ENCODE measurements around the gene CAMK1D. TPM values are rescaled to one million over a fixed set of nuclear protein-coding genes. Genes with fewer than 3 reads are reported as not detected.

CAMK1D gene
- total and polyA plus RNA-seq, 2 of the 4 experiments (the other 2 are of a cell fraction), result 5.0 to 5.3 TPM

DNA sequence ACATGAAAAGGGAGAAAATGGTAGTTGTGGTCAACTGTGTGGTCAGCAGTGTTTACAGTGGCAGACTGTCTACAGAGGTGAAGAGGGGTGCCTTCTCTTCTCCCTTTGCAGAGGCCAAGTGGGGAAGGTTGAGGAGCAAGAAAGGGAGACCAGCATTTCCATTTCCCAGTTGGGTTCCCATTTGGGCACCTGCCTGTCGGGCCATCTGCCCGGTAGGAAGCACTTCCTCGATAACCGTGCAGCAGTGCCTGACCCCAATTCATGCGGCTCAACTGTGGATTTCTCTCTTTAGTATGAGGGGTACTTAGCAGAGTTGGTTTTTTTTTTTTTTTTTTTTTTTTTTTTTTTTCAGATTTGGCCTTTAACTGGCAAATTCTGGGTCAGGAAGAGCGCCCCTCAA lies 525.2 kb downstream of the CAMK1D start:
- no peaks in the 10 kb centered on the region for H4K20me1 ChIP-seq (ENCODE audit: insufficient read depth, low read length)
- H3K9me1 ChIP-seq (ENCODE audit: insufficient read depth, low read length), result no peaks in the 10 kb centered on the region
- no TSS peak for BruUV-seq (replicated peaks)
- dilution Hi-C loops (cut with HindIII; ENCODE audit: low sequenced_read_pairs, unreplicated experiment) (no loop called here), in situ Hi-C loops (cut with MboI; ENCODE audit: low sequenced_read_pairs) (no loop called here), intact Hi-C loops (cut with micrococcal nuclease) (no loop called here)
- H3K36me3 ChIP-seq (ENCODE audit: control insufficient read depth, insufficient read depth, low read length), result no peaks in the 10 kb centered on the region
- no peak overlapping the region for H2BK5ac ChIP-seq (ENCODE audit: low read depth, low read length, poor library complexity, severe bottlenecking)
- H2AFZ ChIP-seq (replicated peaks; ENCODE audit: low read length, poor library complexity), result no peak overlapping the region
- no peak for DNase-seq
- H3K4me1 ChIP-seq (ENCODE audit: control insufficient read depth, insufficient read depth, low read length), result peaks cover 2% of the 10 kb centered on the region; the same call in 1 of the 2 replicates
- no CpG with 5 or more reads among the region's 6 CpGs for WGBS, 2 experiments (ENCODE audit: extremely low coverage in 2 of 2, insufficient read length in 1 of 2)
- H2BK15ac ChIP-seq (ENCODE audit: low read depth, low read length), result no peak overlapping the region
- no peak overlapping the region for H3K14ac ChIP-seq (replicated peaks; ENCODE audit: low read depth, low read length)
- H3K79me1 ChIP-seq (ENCODE audit: low read depth in 1 of 2, low read length in 2 of 2), result no peaks in the 10 kb centered on the region
- no peak overlapping the region for H2BK20ac ChIP-seq (ENCODE audit: low read depth, low read length)
- no peak overlapping the region for H3K56ac ChIP-seq (ENCODE audit: extremely low read depth, insufficient read depth, low read length)
- no peak overlapping the region for H3K4me2 ChIP-seq (ENCODE audit: low read depth, low read length)
- peaks cover 3% of the 10 kb centered on the region; the same call in 1 of the 2 replicates for H3K9me3 ChIP-seq (ENCODE audit: control insufficient read depth, insufficient read depth, low read length)
- CTCF ChIA-PET, result no interaction called here
- H3K27ac ChIP-seq (ENCODE audit: insufficient read depth, low read length), result no peak overlapping the region
- no peak overlapping the region for H2AK5ac ChIP-seq (ENCODE audit: low read depth, low read length)
- H3K4ac ChIP-seq (ENCODE audit: low read depth, low read length), result no peak overlapping the region
- no peak overlapping the region for H4K91ac ChIP-seq (ENCODE audit: insufficient read depth, low read depth, low read length)
- H2BK120ac ChIP-seq (ENCODE audit: low read depth, low read length), result no peak overlapping the region
- POLR2A ChIA-PET (ENCODE audit: unreplicated experiment), result no interaction called here
- H4K8ac ChIP-seq (ENCODE audit: low read depth in 2 of 2, low read length in 2 of 2), result no peak overlapping the region
- H2AK9ac ChIP-seq (replicated peaks; ENCODE audit: low read depth, low read length, poor library complexity), result no peak overlapping the region
- ATAC-seq (ENCODE audit: low read depth), result no peak
- no peak overlapping the region for H3K9ac ChIP-seq (ENCODE audit: low read depth, low read length)
- H3K4me3 ChIP-seq (ENCODE audit: insufficient read depth, low read depth, low read length), result no peak overlapping the region
- H3K18ac ChIP-seq (ENCODE audit: low read depth, low read length), result no peak overlapping the region
- peaks cover 40% of the 10 kb centered on the region for H3K27me3 ChIP-seq (ENCODE audit: control insufficient read depth, insufficient read depth, low read length)
- no peak overlapping the region for H4K5ac ChIP-seq (ENCODE audit: low read depth, low read length)
- TF ChIP-seq ELK1 (IDR thresholded peaks at IDR 0.05; ENCODE audit: borderline replicate concordance, low read depth, low read length) (no peak), MAZ (IDR thresholded peaks at IDR 0.05; ENCODE audit: borderline replicate concordance, low read depth, low read length) (no peak), MAFK (IDR thresholded peaks at IDR 0.05; ENCODE audit: low read depth, low read length) (no peak), SMC3 (IDR thresholded peaks at IDR 0.05; ENCODE audit: low read depth, low read length) (no peak), FOS (IDR thresholded peaks at IDR 0.05; ENCODE audit: low read depth, low read length) (no peak), BHLHE40 (IDR thresholded peaks at IDR 0.05; ENCODE audit: low read depth, low read length) (no peak), RAD21 (IDR thresholded peaks at IDR 0.05; ENCODE audit: low read length) (no peak), NFE2L2 (IDR thresholded peaks at IDR 0.05; ENCODE audit: low read depth, low read length) (no peak), RCOR1 (IDR thresholded peaks at IDR 0.05; ENCODE audit: insufficient replicate concordance, low read length) (no peak), POLR2A (IDR thresholded peaks at IDR 0.05; ENCODE audit: low read depth, low read length) (no peak), CEBPB (IDR thresholded peaks at IDR 0.05; ENCODE audit: low read depth, low read length) (no peak)
- TF ChIP-seq, protein P1, sequence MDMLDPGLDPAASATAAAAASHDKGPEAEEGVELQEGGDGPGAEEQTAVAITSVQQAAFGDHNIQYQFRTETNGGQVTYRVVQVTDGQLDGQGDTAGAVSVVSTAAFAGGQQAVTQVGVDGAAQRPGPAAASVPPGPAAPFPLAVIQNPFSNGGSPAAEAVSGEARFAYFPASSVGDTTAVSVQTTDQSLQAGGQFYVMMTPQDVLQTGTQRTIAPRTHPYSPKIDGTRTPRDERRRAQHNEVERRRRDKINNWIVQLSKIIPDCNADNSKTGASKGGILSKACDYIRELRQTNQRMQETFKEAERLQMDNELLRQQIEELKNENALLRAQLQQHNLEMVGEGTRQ (IDR thresholded peaks at IDR 0.05; ENCODE audit: low read depth, low read length), result no peak
- H3K23ac ChIP-seq (ENCODE audit: low read depth, low read length), result no peak overlapping the region

Data from IMR-90 (cell line).